CD4-positive, alpha-beta T cell (primary cell): ENCODE measurements around the gene PRDM16. TPM values are rescaled to one million over a fixed set of nuclear protein-coding genes. Genes with fewer than 3 reads are reported as not detected.

Experiments
- ATAC-seq: fragments of 200-7000 bp; cut with Tn5 transposase; one replicate; pipeline ENCODE4 v1.10.0; 2022; ENCODE audit warnings: mild to moderate bottlenecking; ENCODE audit not compliant: poor library complexity
- CTCF ChIA-PET: fragments of 350-600 bp; sonication (Branson Sonifier 250); formaldehyde crosslinking; loops from one replicate; lab custom pipeline; 2021; ENCODE audit warnings: antibody characterized with exemption, inconsistent platforms; lab: Charles Lee
- POLR2A ChIA-PET: fragments of 350-600 bp; sonication (Branson Sonifier 250); formaldehyde crosslinking; loops from one replicate; lab custom pipeline; 2021; ENCODE audit warnings: antibody characterized with exemption, inconsistent platforms; lab: Charles Lee
- DNase-seq, 14 experiments: peaks; one replicate each; pipeline ENCODE4 v3.0.0-alpha.2; 2013 to 2020; ENCODE audit warnings: mixed read lengths in 2 of 14
- H3K27ac ChIP-seq, 2 donors: one replicate each; pipeline versions ENCODE4 v1.5.1 to v1.7.0; 2013; ENCODE audit warnings: low read length in 2 of 2, low read depth in 1 of 2, mild to moderate bottlenecking in 1 of 2
- H3K27me3 ChIP-seq, 2 experiments: 1 replicate in 1 of 2; 2 replicates in 1 of 2; pipeline versions ENCODE4 v1.6.1 to v1.7.0; 2013; ENCODE audit warnings: low read length in 2 of 2, control low read depth in 1 of 2, mild to moderate bottlenecking in 1 of 2, moderate library complexity in 1 of 2; ENCODE audit not compliant: insufficient read depth in 2 of 2, control insufficient read depth in 1 of 2
- H3K36me3 ChIP-seq: one replicate; pipeline ENCODE4 v1.6.1; 2013; ENCODE audit warnings: low read length, control low read depth; ENCODE audit not compliant: insufficient read depth
- H3K4me1 ChIP-seq: one replicate; pipeline ENCODE4 v1.6.1; 2013; ENCODE audit warnings: low read length, control low read depth; ENCODE audit not compliant: insufficient read depth
- H3K4me3 ChIP-seq: one replicate; pipeline ENCODE4 v1.5.1; 2013; ENCODE audit warnings: mild to moderate bottlenecking, low read length, moderate library complexity
- H3K9me3 ChIP-seq, 2 experiments: 1 replicate in 1 of 2; 2 replicates in 1 of 2; pipeline versions ENCODE4 v1.6.1 to v1.7.0; 2013; ENCODE audit warnings: low read length in 2 of 2, mild to moderate bottlenecking in 2 of 2, control low read depth in 1 of 2, moderate library complexity in 1 of 2; ENCODE audit not compliant: control insufficient read depth in 1 of 2, insufficient read depth in 1 of 2
- H3K27ac Mint-ChIP-seq: one replicate; pipeline ENCODE4 v1.8.0; 2020; ENCODE audit warnings: mixed read lengths
- H3K27me3 Mint-ChIP-seq: one replicate; pipeline ENCODE4 v1.8.0; 2021; ENCODE audit warnings: mixed read lengths
- H3K36me3 Mint-ChIP-seq: one replicate; pipeline ENCODE4 v1.8.0; 2021; ENCODE audit warnings: low read depth, mixed read lengths
- H3K4me1 Mint-ChIP-seq: one replicate; pipeline ENCODE4 v1.8.0; 2021; ENCODE audit warnings: low read depth, mixed read lengths
- H3K4me3 Mint-ChIP-seq: one replicate; pipeline ENCODE4 v1.8.0; 2020; ENCODE audit warnings: mild to moderate bottlenecking, mixed read lengths
- H3K9me3 Mint-ChIP-seq: one replicate; pipeline ENCODE4 v1.8.0; 2020; ENCODE audit warnings: mixed read lengths
- intact Hi-C, 2 experiments: fragments of 100-400 bp; cut with DNase I in 1 of 2; cut with micrococcal nuclease in 1 of 2; formaldehyde crosslinking; loops; one replicate each; pipeline versions ENCODE4 v1.15.1 to v1.9.0; 2023 to 2025; cut with DNase I, micrococcal nuclease
- total RNA-seq, 174 experiments: library from RNA in 2 of 174; stranded (reverse) in 2 of 174; gene quantifications; one replicate each; pipeline ENCODE4 v1.2.3 and lab custom pipeline; 2021 to 2026
- TF ChIP-seq, protein P1 (sequence below): fragments of 200-600 bp; IDR thresholded peaks from one replicate; pipeline ENCODE4 v1.8.0; 2022; ENCODE audit warnings: antibody characterized with exemption, mild to moderate bottlenecking

Gene PRDM16
- total RNA-seq, 2 experiments from 2014 or later, result not detected

DNA sequence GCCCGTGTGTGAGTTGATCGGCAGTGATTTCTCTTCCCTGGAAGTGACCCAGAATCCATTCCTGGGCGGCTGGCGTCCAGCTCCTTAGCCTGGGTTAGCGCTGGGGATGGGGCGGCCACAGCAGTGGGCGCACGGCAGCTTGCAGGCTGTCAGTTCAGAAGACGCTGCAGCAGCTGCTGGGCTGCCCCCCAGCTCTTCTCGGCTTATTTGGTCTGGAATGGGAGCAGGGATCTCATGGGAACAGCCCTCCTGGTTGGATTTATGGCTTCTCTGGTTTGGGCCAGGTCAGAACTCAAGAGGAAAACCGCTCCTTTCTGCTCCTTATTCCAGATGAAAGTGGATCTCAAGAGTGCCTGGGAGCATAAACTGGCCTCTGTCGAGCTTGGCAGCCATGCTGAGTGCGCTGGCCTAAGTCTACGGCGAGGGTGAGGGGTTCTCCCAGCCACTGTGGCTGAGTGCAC lies 148.2 kb downstream of the PRDM16 start:
- DNase-seq (no peak), ATAC-seq (no peak)
- Mint-ChIP-seq H3K27ac (no peak overlapping the region), H3K4me1 (no peaks in the 10 kb centered on the region), H3K27me3 (no peaks in the 10 kb centered on the region), H3K36me3 (no peaks in the 10 kb centered on the region), H3K9me3 (no peaks in the 10 kb centered on the region), H3K4me3 (no peak overlapping the region)
- H3K9me3 ChIP-seq, result peaks cover 0 to 17% of the 10 kb centered on the region in 2 experiments
- H3K4me3 ChIP-seq, result no peak overlapping the region
- no peaks in the 10 kb centered on the region for H3K36me3 ChIP-seq
- TF ChIP-seq, protein P1, sequence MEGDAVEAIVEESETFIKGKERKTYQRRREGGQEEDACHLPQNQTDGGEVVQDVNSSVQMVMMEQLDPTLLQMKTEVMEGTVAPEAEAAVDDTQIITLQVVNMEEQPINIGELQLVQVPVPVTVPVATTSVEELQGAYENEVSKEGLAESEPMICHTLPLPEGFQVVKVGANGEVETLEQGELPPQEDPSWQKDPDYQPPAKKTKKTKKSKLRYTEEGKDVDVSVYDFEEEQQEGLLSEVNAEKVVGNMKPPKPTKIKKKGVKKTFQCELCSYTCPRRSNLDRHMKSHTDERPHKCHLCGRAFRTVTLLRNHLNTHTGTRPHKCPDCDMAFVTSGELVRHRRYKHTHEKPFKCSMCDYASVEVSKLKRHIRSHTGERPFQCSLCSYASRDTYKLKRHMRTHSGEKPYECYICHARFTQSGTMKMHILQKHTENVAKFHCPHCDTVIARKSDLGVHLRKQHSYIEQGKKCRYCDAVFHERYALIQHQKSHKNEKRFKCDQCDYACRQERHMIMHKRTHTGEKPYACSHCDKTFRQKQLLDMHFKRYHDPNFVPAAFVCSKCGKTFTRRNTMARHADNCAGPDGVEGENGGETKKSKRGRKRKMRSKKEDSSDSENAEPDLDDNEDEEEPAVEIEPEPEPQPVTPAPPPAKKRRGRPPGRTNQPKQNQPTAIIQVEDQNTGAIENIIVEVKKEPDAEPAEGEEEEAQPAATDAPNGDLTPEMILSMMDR, result no peak
- POLR2A ChIA-PET, result no interaction called here
- no peaks in the 10 kb centered on the region for H3K4me1 ChIP-seq
- intact Hi-C loops, result no loop called here
- no peak overlapping the region for H3K27ac ChIP-seq
- CTCF ChIA-PET, result no interaction called here
- no peaks in the 10 kb centered on the region for H3K27me3 ChIP-seq

DNA sequence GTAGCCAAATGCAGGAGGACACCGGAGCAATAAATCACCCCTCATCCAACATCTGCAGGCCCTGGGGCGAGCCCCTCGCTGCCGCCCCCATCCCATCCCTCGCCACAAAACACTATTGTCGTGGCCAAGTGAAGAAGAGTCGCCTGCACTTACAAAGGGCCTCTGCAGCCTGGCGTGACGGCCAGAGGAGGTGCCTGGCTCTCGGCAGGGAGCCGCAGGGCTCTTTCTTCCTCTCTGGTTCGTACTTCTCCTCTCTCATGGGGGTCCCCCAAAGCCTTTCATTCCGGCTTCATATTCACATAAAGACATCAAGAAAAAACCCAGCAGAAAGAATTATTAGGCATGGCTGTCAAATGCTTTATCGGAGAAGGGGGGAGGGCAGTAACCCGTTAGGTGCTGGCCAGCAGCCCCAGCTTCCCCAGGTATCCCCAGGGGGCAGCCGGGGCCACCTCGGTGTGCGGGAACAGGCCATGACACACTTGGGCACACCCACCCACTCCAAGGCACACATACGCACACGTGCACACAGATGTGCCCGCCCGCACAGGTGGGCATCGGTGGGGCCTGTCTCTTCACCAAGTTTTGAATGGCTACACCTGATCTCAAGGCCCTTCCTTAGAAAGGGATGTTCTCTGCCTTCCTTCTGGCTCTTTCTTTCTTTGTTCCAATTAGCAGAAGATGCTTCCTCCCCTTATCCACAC lies 149.1 kb downstream of the PRDM16 start:
- no peaks in the 10 kb centered on the region for H3K4me1 Mint-ChIP-seq
- H3K27ac Mint-ChIP-seq, result no peak overlapping the region
- H3K9me3 Mint-ChIP-seq, result no peaks in the 10 kb centered on the region
- DNase-seq (no peak), ATAC-seq (no peak)
- TF ChIP-seq, protein P1, result no peak
- intact Hi-C loops, result no loop called here
- Histone ChIP-seq H3K4me3 (no peak overlapping the region), H3K36me3 (no peaks in the 10 kb centered on the region), H3K27me3 (no peaks in the 10 kb centered on the region), H3K4me1 (no peaks in the 10 kb centered on the region), H3K27ac (no peak overlapping the region), H3K9me3 (peaks cover 0 to 17% of the 10 kb centered on the region in 2 experiments)
- ChIA-PET CTCF (no interaction called here), POLR2A (no interaction called here)
- H3K27me3 Mint-ChIP-seq, result no peaks in the 10 kb centered on the region
- H3K4me3 Mint-ChIP-seq, result no peak overlapping the region
- no peaks in the 10 kb centered on the region for H3K36me3 Mint-ChIP-seq

DNA sequence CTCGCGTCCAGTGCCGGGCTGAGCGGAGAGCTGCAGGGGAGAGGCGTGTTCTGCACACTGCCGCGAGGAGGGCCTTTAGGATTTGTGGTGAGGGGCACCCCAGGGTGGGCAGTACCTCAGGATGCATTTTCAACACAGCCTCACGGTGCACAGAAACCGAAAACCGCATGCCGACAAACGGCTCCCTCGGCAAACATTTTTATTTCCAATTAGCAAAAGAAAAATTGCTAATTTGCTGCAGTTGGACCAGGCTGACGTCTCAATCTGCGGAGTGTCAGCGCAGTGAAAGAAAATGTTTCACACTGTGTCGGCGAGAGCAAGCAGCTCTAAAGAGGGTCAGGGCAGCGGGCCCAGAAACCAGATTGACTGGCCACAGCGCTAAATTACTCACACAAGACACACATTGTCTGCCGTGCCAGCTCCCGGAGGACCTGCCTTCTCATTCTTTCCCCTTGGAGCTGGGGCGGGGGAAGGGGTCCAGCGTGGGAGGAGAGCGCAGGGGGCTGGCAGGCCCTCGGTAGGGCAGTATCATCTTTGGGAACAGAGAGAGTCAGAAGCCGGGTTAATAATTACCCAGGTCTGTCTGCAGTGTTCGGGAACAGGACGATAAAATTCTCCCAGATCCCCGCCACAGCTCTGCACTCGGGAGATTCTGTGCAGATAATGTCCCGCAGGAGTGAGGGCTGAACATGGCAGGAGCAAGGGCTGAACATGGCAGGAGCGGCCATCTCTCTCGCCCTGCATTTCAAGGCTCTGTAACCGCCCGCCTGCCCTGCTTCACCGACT lies 150.2 kb downstream of the PRDM16 start:
- Mint-ChIP-seq H3K4me3 (no peak overlapping the region), H3K27me3 (no peaks in the 10 kb centered on the region), H3K4me1 (no peaks in the 10 kb centered on the region), H3K36me3 (no peaks in the 10 kb centered on the region), H3K9me3 (no peaks in the 10 kb centered on the region), H3K27ac (no peak overlapping the region)
- CTCF ChIA-PET, result no interaction called here
- TF ChIP-seq, protein P1, result no peak
- DNase-seq (no peak), ATAC-seq (no peak)
- Histone ChIP-seq H3K4me3 (no peak overlapping the region), H3K27ac (no peak overlapping the region), H3K9me3 (peaks cover 0 to 17% of the 10 kb centered on the region in 2 experiments), H3K4me1 (no peaks in the 10 kb centered on the region), H3K36me3 (no peaks in the 10 kb centered on the region), H3K27me3 (no peaks in the 10 kb centered on the region)
- intact Hi-C loops, result no loop called here
- POLR2A ChIA-PET, result no interaction called here
